Nephron (organoid): ENCODE results near the gene C18orf32.

Experiments
- H3K27ac Mint-ChIP-seq, 3 experiments: 2 replicates each; pipeline ENCODE4 v1.8.0; 2020; ENCODE audit warnings: mixed read lengths in 3 of 3, mild to moderate bottlenecking in 2 of 3, moderate library complexity in 1 of 3
- H3K27me3 Mint-ChIP-seq: 2 replicates; pipeline ENCODE4 v1.8.0; 2021; ENCODE audit warnings: low read depth, mild to moderate bottlenecking, moderate library complexity, mixed read lengths
- H3K36me3 Mint-ChIP-seq: 2 replicates; pipeline ENCODE4 v1.8.0; 2020; ENCODE audit warnings: low read depth, mixed read lengths
- H3K4me1 Mint-ChIP-seq: 2 replicates; pipeline ENCODE4 v1.8.0; 2020; ENCODE audit warnings: mixed read lengths
- H3K4me3 Mint-ChIP-seq, 3 experiments: 2 replicates each; pipeline ENCODE4 v1.8.0; 2020; ENCODE audit warnings: mild to moderate bottlenecking in 3 of 3, mixed read lengths in 3 of 3, moderate library complexity in 2 of 3
- H3K9me3 Mint-ChIP-seq: 2 replicates; pipeline ENCODE4 v1.8.0; 2020; ENCODE audit warnings: mixed read lengths
- CTCF ChIP-seq, 3 experiments: fragments of 200-600 bp; sonication (generic); IDR thresholded peaks; one replicate each; pipeline ENCODE4 v1.5.0; 2021; ENCODE audit warnings: antibody characterized with exemption in 3 of 3; ENCODE audit not compliant: unreplicated experiment in 3 of 3

The C18orf32 gene

GRCh38 chr18:49431165-49431962, 55.7 kb downstream of the C18orf32 start:
- no peaks in the 10 kb centered on the region for H3K9me3 Mint-ChIP-seq
- no peak overlapping the region for H3K27ac Mint-ChIP-seq
- peaks cover 26% of the 10 kb centered on the region for H3K36me3 Mint-ChIP-seq
- H3K4me1 Mint-ChIP-seq, result no peaks in the 10 kb centered on the region
- H3K4me3 Mint-ChIP-seq, result no peak overlapping the region
- H3K27me3 Mint-ChIP-seq, result no peaks in the 10 kb centered on the region
- no peak for TF ChIP-seq CTCF (IDR thresholded peaks at IDR 0.05; ENCODE audit: unreplicated experiment in 3 of 3)
